Middle frontal gyrus (tissue), 1 donor: ENCODE data around the gene CRIP2.

ENCODE experiments used
- DNase-seq: peaks from one replicate; pipeline ENCODE4 v3.0.0-alpha.2; 2015; ENCODE audit warnings: low spot score; ENCODE audit errors: extremely low spot score

CRIP2 gene, protein sequence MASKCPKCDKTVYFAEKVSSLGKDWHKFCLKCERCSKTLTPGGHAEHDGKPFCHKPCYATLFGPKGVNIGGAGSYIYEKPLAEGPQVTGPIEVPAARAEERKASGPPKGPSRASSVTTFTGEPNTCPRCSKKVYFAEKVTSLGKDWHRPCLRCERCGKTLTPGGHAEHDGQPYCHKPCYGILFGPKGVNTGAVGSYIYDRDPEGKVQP

DNA sequence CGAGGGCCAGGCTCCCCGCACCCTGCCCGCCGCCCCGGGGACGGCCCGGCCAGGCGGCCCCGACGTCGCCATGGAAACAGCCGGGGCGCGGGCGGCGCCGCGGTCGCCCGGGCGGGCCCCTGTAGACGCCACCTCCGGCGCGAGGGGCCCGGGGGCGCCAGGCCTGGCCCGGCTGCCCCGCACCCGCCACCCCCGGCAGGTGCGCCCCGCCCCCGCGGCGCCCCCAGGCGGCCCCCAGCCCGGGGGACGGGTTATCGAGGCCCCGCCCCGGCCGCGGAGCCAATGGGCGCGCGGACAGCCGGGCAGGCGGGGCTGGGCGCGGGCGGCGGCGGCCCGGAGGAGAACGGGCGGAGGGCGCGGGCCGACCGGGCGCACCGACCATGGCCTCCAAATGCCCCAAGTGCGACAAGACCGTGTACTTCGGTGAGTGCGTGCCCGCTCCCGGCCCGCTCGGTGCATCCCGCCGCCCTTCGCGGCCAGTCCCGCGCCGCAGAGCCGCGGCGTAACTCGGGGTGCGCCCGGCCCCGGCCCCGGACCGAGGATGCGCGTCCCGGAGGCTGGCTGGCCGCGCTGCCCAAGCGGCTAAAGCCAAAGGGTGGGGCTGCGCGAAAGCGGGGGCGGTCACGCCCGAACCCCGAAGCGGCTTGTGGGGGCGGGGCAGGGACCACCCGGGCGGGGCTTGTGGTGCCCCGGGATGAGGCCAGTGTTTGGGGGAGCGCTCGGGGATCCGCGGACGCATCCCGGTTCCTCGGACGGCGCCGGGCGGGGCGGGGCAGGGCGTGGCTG, at the start of gene CRIP2:
Gene CRIP2, plus strand, starts transcription at position 339 of the 786 bp plus-strand sequence. Its CDS starts 42 bp downstream, at position 381.
- DNase-seq: no peak

GRCh38 chr14:105424861-105425260, 49.8 kb upstream of the CRIP2 start:
- no peak for DNase-seq

DNA sequence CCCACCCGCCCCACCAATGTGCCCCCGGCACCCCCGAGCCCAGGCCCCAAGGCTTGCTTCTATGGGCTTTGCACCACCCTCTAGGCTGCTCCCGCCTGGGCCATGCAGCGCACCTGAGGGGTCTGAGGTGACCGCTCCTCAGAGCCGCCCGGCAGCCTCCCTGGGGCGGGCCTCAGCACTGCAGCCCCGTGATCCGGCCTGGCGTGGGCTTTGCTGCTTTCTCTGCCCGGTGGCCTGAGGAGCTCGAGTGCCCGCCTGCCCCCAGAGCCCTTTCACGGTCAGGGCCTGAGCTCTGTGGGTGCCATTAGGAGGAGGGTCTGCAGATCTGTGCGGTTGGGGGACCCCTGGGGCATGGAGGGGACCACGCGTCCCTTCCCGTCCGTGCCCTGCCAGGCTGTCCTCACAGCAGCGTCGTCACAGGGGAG, 48.8 kb upstream of the CRIP2 start:
- DNase-seq: no peak

DNA sequence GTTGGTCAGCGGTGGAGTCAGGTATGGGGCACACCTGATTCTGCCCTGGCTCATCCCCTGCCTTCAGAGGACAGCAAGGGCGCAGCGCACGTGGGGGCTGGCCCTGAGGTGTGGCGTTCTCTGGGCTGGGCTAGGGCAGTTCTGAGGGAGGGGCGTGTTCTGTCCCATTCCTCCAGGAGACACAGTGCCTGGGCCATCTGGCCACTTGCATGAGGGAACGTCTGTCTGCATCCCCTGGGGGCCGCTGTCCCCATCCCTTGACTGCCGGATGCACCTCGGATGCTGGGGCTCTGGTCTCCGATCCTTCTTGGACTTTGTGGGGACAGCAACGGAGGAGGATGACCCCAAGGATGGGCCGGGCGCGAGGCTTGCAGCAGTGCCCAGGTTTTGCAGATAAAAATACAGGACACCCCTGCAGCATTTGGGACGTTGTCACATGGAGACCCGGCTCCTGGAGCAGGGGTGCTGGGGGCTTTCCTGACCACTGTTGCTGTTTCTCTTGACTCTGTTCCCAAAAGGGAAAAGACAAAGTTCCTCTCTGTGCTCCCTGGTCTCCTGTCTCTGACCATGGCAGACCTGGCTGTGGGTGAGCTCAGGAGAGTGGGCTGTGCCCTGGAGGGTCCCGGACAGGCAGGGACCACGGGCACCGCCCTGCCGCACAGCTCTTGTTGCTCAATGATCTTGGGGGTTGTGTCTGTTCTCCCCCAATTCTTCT, 48.0 kb upstream of the CRIP2 start:
- no peak for DNase-seq

- DNase-seq: no peak
Measured at GRCh38 chr14:105427412-105427811, 47.2 kb upstream of the CRIP2 start.

DNA sequence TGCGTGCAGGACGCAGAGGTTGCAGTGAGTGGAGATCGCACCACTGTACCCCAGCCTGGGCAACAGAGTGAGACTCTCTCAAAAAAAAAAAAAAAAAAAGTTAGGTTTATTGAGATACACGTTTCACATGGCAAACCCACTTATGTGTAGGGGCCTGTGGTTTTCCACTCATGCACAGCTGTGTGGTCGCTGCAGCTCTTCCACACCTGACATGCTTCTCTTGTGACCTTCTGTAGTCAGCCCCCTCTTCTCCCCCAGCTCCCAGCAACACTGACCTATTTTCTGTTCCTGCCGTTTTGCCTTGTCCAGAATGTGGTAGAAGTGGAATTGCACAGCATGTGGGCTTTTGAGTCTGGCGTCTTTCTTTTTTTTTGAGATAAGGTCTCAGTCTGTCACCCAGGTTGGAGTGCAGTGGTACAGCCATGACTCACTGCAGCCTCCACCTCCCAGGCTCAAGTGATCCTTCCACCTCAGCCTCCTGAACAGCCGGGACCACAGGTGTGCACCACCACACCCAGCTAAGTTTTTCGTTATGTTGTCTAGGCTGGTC, 46.6 kb upstream of the CRIP2 start:
- no peak for DNase-seq

DNA sequence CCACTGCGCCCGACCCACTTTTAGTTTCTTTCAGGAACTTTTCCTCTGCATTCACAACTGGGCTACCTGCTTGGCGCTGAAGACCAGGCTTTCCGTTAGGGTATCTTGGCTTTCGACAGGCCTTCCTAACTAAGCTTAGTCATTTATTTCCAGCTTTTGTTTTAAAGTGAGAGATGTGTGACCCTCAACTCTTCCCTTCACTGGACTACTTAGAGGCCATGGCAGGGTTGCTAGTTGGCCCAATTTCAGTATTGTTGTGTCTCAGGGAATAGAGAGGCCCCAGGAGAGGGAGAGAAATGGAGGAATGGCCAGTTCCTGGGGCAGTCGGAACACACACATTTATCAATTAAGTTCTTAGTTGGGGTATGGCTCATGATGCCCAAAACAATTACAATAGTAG, 44.6 kb upstream of the CRIP2 start:
- DNase-seq: no peak

DNA sequence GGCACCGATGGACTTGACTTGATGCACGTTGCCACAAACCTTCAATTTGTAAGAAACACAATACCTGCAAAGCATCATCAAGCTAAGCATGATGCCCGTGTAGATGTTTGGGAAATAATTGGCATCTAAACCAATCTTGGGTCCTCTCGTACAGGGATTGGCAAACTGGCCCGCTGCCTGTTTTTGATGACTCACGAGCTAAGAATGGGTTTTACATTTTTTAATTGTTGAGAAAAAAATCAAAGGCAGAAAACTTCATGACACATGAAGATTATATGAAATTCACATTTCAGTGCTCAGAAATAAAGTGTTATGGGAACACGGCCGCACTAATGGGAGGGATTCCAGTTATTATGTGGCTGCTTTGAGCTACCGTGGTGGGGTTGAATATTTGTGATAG, 44.1 kb upstream of the CRIP2 start:
- DNase-seq: no peak

- DNase-seq: no peak
Measured at GRCh38 chr14:105431256-105431655, 43.4 kb upstream of the CRIP2 start.

DNA sequence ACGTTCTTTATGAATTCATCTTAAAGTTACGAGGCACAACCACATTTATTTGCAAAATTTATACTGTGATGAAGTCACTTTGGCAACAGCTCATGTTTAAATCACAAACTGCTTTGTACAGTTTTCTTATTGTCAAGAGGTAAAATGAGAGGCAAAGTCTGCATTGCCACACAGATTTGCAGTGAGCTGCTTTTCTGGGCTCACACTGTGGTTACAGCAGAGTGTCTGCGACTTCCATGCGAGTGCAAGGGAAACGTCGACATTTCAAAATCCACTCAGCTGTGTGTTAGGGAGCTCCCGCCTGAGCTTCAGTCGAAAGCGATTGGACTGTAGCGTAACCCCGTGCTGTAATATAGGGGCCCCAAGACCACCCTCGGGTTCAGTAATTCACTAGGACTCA, 42.0 kb upstream of the CRIP2 start:
- no peak for DNase-seq

GRCh38 chr14:105433161-105433605, 41.4 kb upstream of the CRIP2 start:
- DNase-seq: no peak

- no peak for DNase-seq
Measured at GRCh38 chr14:105436402-105436801, 38.2 kb upstream of the CRIP2 start.

GRCh38 chr14:105436891-105437722, 37.5 kb upstream of the CRIP2 start:
- no peak for DNase-seq

DNA sequence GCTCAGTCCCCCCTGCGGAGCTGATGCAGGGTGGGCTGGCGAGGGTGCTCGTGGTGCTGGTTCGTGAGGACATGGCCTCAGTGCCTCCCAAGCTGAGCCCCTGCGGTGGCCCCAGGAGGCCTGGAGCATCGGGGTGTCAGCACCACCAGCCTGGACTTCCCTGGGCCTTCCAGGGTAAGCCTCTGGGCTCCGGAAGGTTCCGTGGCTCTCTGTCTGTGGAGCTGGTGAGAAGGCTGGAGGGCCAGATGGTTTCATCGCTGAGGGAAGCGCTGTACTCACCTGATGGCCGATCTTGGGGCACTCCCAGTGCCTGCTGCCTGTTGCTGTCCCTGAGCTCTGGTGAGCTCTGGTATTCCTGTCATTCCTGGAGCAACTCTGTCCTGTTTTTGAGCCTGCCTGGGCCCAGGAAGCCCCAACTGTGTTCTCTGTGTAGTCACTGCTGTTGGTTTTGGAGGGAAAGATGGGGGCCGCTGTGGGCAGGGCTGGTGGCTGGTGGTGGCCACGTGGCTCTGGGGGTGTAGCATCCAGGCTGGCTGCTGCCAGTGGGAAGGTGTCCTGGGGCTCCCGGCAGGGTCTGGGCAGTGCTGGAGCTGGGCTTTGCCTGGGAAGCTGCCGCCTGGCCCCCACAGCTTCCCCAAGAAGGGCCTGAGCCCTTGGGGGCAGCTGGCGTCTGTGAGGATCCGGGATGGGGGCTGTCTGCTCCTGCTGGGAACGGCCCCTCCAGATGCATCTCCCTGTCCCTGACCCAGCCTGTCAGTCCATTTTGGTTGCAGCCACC, 36.7 kb upstream of the CRIP2 start:
- no peak for DNase-seq

DNA sequence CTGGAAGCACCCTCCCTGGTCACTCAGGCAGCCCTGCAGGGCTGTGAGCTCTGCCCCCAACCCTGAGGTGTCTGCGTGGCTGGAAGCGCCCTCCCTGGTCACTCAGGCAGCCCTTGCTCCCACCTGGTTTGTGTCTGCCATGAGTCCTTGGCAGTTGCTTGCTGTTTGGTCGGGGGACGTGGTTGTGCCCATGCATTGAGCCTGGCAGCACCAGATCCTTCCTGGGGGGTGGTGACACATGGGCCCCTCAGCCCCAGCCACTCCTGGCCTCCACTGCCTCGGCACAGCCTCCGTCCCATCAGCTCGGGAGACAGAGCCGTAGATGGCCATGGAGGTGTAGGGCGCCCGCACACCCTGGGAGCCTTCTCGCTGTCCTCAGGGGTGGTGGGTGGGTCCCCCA, 35.4 kb upstream of the CRIP2 start:
- no peak for DNase-seq

DNA sequence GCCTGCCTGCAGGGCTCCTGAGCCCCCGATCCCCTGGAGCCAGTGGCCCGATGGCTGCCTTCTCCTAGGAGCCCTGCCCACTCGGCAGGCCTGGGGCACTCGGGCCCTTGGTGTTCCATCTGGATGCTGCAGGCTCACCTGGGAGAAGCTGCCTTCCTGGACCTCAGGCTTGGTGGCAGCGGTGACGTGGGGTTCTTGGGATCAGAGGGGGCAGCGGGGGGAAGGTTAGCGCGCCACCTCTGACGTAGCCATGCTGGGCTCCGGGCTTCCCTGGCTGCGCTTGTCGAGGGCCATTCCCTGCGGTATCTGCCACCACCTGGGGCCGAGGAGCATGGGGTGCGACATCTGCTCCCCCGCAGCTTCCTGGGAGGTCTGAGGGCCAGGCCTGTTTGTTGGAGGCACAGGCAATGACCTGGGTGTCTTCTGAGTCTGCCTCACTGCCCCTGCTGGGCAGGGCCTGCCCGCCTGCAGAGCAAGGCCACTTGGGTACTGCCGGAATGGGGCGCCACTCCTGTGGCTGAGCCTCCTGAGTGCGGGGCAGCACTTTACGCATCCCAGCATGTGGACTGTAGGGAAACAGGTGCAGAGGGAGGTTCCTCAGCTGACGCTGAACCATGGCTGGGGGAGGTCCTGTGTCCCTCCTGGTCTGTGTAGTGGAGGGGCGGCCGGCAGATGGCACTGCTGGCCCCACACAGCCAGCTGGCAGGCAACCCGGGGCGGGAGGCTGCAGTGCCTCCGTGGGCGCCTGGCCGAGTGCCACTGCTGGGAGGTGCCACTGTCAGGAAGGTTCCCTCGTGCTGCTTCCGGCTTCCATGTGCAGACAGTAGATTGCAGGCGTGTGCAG, 34.7 kb upstream of the CRIP2 start:
- no peak for DNase-seq

GRCh38 chr14:105440554-105440900, 34.1 kb upstream of the CRIP2 start:
- no peak for DNase-seq

GRCh38 chr14:105440992-105441391, 33.6 kb upstream of the CRIP2 start:
- no peak for DNase-seq

DNA sequence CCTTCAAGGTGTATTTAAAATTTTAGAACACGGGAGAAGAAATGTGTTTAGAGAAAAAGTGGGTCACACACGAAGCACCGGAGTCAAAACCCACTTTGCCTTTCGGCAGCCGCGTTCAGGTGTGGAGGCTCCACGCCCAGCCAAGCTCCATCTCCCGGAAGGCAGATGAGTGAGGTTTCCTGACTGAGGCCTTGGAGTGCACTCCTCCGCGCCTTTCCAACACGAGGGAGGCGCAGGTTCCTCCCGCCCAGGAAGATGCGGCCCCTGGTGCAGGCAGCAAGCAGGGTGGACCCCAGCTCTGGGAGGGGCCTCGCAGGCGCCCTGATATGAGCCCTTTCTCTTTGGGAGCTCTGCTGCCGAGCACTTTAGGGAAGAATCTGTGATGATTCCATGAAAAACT, 32.5 kb upstream of the CRIP2 start:
- DNase-seq: no peak

GRCh38 chr14:105442834-105443233, 31.8 kb upstream of the CRIP2 start:
- DNase-seq: no peak
